HG03520 (cell line): Measurements from ENCODE around the gene XXYLT1.
"Not testable (repeated sequence)": the region's sequence is repeated elsewhere in the genome, so short reads cannot be mapped to it uniquely, and the experiment has no call there.

Experiments used
- ATAC-seq: cut with Tn5 transposase; IDR thresholded peaks from one replicate; pipeline ENCODE4 v1.9.1; 2021; ENCODE audit warnings: mild to moderate bottlenecking, moderate library complexity; ENCODE audit not compliant: unreplicated experiment

XXYLT1 gene

DNA sequence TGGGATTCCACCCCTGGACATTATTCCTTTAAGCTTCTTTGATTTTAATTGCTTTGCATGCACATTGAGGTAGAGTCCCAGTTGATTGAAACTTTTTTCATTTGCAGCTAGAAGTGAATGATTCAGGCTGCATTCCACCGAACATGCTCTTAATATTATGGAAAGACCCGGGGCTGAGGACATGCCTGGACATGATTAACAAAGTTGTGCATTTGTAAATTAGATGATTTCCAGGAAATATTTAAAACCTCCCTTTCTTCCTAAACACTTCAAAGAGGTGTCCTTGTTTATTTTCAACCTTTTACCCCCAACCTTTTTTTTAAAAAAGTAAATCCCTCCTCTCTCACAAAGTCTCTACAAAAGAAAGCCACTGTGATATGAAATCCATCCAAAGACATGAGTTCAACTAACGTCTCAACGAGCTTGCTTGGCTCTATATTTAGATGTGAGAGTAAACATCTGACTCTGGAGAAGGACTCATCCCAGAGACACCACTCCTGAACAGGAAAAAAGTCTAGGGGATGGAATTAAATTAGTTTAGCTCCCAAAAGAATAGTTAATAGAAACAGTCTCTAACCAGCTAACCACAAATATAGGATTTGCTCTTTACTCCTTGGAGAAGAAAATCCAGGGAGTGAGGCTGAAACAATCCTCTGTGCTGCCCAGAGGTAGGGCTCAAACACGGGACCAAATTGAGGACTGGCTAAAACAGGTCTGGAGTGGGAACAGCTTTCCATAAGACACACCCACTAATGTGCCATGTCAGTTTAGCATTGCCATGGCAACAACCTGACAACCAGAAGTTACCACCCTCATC, 83.1 kb downstream of the XXYLT1 start:
- ATAC-seq, result no peak

DNA sequence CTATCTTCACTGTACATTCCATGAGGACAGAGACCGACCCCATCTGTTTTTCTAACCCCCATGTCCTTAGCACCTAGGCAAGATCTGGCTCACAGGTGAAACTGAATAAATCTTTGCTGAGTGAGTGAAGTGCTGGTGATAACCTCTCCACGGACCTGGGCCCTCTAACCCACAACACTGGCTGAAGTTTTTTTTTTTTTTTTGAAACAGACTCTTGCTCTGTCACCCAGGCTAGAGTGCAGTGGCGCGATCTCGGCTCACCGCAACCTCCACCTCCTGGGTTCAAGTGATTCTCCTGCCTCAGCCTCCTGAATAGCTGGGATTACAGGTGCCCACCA, 84.3 kb downstream of the XXYLT1 start:
- not testable (repeated sequence) for ATAC-seq

DNA sequence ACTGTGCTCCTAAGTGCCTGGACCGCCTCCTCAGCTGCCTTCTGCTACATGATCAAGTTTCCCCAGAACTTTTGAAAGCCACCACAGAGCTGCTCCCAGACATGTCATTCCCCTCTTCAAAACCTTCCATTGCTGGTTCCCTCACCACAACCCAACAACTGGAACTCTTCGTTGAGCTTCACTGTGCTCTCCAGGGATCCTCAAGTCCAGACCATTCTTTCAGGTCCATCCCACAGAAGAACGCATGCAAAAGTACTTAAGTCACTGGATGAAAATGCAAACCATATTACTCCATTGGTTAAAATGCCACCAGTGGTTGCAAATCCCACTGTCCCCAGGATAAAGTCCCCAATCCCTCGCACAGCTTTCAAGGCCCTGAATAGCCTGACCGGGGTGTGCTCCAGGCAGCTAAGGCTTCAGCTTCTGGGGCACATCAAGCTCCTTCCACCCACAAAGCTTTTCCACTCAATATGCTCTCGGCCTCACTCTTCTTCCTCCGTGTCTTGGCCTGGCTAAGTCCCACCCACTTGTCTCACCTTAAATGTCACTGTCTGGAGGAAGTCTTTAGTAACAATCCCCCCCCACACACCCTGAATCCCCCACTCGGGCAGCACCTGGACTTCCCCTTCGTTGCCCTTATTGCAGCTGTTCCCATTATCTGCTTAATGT, 84.8 kb downstream of the XXYLT1 start:
- ATAC-seq, result no peak

DNA sequence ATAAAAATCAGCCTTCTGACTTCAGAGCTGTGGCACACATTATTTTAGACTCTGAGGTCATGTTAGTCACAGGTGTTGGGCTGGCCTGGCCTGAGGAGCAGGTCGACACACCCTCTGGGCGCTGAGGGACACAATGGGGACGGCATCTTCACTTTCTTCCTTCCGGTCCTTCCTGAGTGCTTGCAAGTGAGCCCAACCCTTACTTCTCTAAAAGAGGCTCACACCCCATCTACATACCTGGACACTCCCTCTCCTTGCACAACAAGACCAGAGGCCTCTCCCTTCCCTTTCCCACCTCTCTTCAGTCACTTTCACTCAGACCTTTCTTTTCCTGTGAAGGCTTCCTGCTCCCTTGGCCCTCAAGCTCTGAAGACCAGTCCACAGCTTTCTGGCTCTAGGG, 85.4 kb downstream of the XXYLT1 start:
- ATAC-seq, result no peak

DNA sequence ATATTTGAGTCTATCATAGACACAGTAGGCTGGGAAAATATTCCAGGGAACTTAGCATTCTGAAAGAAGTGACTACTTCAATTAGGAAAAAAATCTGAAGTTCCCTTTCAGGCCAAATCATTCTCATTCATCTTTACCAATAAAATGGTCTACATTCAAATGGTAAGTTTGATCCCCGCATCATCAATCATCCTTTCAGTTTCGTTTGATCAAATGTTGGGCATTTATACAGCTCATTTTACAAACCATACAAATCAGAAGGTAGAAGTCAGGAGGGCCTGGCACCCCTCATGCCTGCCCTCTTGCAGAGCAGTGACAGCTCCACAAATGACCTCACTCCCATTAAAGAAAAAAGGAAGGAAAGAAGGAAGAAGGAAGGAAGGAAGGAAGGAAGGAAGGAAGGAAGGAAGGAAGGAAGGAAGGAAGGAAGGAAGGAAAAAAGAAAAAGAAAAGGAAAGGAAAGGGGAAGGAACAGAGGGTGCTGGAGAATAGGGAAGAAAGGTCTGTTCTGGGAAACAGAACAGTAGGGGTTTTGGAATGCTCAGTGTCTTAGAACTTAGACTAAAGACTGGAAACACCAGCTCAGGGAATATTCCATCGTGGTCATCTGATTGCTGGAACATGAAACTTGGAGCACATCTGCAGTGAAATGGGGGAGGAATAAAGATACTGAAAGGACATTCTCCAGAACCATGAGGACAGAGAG, 86.1 kb downstream of the XXYLT1 start:
- ATAC-seq, result no peak

DNA sequence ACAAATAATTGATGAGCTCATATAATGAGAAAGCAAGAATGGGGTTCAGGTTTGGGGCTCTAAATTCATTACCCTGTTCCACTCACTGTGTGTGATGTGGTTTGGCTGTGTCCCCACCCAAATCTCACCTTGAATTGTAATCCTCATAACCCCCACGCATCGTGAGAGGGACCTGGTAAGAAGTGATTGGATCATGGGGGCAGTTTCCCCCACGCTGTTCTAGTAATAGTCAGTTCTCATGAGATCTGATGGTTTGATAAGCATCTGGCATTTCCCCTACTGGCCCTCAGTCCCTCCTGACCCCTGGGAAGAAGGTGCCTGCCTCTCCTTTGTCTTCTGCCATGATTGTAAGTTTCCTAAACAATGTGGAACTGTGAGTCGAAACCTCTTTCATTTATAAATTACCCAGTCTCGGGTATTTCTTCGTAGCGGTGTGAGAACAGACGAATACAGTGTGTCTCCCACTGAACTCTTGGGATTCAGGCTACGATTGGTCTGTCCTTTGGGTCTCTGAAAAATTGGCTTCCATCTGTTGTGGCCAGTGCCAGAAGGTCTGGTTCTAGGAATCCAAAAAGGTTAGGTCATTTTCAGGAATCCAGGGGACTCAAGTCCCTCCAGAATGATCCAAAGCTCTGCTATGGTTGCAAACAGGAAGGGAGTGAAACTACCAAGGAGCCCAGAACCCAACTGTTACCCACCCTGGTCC, 87.7 kb downstream of the XXYLT1 start:
- ATAC-seq, result no peak

DNA sequence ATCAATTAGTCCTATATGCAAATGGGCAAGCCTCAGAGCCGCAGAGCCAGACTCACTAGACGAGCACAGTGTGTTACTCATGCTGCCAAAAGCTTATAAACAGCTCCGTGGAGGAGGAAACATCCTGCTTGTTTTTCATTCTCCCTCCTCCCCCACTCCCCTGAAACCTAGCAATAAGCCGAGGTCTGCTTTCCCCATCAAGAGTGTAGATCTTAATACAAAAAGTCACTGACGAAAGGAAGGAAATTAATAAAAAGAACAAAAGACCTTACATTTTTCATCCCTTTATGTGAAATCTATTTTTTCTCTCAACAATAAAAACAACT, 88.5 kb downstream of the XXYLT1 start:
- ATAC-seq, result no peak

DNA sequence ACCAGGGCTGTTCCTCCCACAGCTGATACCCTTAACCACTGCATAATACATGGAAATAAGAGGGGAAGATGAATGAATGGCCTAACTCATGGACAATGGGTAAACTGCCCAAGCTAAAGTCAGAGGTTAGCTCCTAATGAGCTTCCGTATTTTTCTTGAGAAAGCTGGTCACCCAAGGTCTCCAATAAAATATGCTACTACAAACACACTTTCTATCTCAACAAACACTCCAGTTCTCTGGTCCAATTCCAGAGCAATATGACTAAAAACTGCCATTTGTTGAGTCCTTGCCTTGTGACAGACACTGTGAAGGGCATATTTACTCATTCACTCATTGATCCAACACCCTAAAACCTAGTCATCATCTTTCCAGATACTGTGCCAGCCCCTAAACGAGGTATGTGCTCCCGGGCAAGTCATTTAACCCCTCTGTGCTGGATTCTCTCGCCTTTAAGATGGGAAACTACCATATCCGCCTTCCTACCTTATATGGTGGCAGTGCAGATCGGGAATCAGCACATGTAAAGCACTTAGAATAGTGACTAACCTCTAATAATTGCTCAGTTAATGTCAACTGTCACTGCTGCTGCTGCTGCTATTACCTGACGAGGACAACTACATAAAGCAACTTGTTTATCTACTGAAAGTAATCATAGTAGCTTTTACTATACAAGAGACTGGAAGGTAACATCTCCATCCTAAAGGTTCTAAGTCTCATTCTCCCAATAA, 89.1 kb downstream of the XXYLT1 start:
- no peak for ATAC-seq

DNA sequence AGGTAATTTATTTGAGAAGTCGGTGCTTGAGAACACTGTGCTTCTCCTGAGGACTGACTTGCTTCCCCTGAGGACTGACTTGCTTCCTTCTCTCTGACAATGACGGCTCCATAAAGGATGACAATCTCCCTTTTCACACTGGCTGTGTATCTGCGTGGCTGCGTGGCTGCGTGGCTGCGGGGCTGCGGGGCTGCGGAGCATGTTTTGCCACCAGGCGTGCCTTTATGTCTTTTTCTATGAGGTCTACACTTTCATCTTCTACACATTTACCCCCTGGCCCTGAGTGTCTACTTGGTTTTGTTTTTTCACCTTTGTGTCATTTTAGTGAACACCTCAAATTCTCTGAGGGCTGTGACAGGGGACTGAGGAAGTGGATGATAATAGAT, 89.9 kb downstream of the XXYLT1 start:
- ATAC-seq, result no peak

DNA sequence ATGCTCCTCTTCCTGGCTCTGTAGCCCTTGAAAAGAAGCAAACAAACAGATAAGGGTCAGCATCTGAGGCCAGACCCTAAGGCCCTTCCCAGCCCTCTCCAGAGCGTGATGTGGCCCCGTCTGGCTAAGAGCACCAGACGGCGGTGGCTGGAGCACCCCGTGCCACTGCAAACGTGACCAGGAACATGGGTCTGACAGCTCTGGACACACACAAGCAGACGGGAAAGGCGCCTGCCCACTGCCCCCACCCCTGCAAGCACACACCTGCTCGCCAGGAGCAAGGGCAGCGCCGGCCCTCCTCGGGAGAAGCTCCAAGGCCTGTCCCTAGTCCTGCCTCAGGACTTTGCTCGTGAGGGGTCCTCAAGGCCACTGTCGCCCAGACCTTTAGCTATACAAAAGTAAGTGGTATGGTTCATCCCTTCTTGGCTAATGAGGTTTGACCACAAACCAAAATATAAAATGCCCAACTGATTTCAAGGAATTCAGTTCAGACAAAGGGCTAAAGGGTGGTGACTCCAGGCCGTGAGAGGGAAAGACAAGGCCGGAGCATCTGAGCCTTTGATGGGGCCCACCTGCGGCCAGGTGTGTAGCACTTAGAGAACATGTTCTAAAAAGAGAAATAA, 90.4 kb downstream of the XXYLT1 start:
- no peak for ATAC-seq

DNA sequence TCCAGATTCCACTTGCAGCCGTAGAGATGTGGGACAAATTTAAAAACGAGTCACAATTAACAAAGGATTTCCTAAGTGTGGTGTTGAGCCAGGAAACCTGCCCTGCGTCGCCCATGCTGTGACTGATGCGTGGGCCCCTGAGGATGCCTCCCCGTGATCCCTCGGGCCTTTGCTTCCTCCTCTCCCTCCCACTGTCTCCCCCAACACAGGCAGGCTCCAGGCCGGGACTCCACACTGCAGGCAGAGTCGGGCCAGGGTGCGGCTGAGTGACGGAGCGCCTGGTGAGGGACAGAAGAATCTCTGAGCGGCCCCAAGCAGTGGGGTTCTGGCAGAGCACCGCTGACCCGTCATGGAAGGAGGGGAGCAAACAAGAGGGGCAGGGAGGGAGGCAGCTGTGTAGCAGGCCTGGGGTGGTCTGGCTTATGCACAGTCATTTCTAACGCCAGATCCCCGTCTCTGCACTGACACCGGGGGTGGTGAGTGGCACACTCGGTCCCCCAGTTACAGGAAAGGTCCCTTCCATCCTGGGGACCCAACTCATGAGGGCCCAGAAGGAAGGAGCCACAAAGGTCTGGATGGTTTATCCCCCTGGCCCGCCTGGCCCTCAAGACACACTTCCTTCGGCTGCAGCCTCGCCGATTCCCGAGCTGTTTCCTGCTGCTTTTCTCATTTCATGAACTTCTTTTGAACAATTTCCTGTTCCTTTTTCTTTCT, 91.0 kb downstream of the XXYLT1 start:
- no peak for ATAC-seq

DNA sequence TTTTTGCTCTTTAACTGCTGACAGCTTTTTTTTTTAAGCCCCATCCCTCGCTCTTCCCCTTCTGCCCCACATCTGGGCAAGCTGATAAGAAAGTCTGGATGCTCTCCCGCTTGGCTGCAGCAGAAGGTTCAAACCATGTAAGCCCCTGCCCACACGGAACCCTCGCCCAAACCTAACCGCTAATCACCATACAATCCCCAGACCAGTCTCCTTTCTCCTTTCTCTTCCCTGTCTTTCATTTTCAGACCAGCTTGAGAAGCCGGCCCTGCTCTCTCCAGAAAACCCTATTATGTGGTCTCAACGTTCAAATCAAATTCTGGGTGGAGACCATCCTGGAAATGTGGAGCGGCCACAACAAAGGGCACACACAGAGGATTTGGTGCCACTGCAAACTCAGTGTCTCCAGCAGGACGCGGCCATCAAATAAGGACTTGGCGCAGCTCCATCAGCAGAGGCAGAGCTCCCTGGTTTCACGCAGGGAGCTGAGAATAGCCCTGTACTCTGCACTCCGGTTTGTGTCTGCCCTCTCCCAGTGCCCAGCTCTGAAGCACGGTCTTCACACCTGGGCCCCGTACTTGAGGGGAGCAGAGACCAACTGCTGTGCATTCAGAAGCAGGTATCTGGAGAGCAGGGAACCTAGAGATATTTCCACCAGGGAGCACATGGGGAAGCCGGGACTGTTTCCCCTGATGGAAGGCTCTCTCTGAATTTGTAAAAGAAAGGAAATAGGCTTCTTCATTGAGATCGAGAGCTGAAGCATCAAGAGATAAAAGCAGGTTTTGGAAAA, 92.6 kb downstream of the XXYLT1 start:
- ATAC-seq, result no peak

DNA sequence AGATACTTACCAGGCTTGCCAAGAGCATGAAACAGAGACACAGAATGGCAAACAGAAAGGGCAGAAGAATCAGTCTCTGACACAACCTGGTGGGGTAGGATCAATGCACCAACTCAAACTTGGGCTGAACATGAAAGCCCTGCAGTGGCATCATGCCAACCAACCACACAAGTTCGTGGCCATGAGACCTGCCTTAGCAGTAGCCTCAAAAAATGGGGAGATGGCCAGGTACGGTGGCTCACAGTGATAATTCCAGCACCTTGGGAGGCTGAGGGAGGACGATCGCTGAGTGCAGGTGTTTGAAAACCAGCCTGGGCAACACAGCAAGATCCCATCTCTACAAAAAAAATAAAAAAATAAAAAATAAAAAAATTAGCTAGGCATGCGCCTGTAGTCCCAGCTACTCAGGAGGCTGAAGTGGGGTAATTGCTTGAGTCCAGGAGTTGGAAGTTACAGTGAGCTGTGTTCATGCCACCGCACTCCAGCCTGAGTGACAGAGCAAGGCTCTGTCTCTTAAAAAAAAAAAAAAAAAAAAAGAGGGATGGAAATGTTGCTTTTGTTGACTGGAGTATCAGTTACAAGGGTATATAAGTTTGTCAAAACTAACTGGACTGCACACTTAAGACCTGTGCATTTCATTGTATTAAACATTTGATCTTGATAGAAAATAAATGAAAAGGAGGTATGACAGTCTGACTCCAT, 93.4 kb downstream of the XXYLT1 start:
- no peak for ATAC-seq

DNA sequence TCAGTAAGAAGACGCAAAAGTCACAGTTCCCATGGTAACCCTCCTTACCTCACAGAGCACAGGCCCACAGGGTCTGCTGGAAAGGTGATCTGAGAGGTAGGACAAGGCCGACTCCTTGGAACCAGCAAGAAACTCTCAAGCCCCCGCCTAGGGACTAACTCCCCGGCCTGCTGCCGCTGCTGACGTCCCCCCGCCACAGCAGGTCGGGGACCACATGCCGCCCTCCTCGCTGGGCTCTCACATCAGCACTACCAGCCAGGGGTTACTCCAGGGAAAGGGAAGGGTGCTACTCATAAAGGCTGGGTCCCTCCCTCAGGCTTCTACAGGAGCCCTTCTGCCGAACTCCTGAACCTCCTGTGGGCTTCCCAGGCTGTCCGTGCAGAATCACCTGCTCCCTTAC, 94.2 kb downstream of the XXYLT1 start:
- ATAC-seq, result no peak

DNA sequence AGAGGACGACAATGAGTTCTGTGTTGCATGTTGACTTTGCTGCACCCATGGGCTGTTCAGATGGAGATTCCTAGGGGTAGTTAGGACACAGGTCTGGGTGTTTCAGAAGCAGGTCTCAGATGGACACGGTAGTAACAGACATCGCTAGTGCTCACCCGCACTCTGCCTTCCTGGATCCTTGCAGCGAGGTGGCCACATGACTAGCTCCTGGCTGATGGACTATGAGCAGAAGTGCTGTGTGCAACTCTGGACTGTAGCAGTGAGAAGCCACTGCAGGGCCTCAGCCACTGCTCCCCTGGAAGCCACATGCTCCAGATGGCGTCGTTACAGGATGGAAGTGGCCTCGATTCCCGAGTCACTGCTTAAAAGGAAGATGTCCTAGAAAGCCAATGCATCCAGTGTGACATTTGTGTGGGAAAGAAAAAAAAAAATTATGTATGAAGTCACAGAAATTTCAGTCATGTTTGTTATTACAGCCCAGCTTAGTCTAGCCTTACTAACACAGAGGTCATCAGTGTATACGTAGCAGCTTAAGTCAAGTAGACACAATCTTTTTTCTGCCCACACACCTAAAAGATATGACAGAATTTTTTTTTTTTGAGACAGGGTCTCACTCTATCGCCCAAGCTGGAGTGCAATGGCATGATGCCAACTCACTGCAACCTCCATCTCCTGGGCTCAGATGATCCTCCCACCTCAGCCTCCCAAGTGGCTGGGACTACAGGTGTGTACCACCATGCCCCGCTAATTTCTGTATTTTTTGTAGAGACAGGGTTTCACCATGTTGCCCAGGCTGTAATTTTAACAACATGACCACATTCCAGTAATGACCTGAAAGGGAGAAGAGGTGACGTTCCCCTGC, 95.3 kb downstream of the XXYLT1 start:
- ATAC-seq, result no peak

DNA sequence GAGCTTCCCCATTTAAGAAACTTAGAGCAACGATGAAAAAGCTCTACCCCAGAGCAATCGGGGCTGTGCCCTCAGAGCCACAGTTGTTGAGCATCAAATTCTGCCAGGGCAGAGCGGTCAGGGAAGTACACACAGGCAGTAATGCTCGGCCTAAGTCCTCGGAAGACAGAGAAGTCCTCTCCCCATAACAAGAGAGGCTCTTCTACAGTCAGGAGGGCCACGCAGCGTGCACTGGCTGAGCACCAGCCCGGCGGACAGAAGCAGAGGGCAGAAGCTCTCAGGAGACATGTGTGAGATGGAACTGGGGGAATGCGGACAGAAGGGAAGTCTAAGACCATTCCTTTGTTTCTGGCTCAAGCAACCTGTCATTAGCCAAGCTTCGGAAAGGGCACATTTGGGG, 95.9 kb downstream of the XXYLT1 start:
- no peak for ATAC-seq

DNA sequence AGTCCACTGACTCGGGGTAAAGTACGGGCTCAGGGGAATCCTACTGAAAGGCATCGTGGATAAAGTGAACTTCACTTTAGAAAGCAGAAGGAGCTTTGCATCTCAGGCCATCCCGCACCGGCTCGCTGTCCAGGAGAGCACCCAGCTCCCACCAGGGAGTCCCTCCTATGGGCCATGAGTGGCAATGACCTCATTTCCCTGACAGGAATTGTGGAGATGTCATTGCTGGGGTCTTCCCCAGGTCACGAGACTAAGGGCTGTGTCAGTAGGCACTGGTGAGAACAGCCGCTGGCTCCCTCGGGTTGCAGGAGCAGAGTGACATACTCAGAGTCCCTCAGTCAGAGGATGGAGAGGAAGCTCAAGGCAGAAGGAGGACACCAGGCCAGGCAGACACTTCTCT, 97.3 kb downstream of the XXYLT1 start:
- ATAC-seq, result no peak

DNA sequence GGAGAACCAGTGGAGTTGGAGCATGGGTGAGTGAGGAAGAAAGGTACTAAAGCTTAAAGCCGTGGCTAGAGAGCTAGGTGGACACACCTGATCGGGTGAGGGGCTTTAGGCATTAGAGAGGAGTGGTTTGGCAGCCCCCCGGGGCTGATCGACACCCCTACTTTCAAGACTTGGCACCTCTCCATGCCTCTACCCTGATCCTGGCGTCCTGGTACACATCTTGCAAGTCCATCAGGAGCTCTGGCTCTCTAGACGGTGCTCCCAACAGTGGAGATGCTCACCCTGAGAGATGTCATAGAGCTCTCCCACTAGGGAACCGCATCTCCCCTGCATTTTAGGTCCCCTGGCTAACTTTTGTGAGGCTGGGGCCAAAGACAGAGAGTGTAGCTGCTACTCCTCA, 98.1 kb downstream of the XXYLT1 start:
- no peak for ATAC-seq
